Measurements from ENCODE around the gene HM13.
"Not testable (repeated sequence)": the region's sequence is repeated elsewhere in the genome, so short reads cannot be mapped to it uniquely, and the experiment has no call there.

The HM13 gene

GRCh38 chr20:31578448-31579138, 64.4 kb downstream of the HM13 start:
- H3K27ac Mint-ChIP-seq: peak overlapping the region in 1 of 2 donors; percentile 63
- ATAC-seq (peak; percentile 43), DNase-seq (no peak)
- peaks cover 13% of the 10 kb centered on the region for H3K4me1 Mint-ChIP-seq
- no peaks in the 10 kb centered on the region for H3K27me3 Mint-ChIP-seq
- H3K4me3 Mint-ChIP-seq: no peak overlapping the region
- H3K9me3 Mint-ChIP-seq: no peaks in the 10 kb centered on the region

- no peaks in the 10 kb centered on the region for H3K27me3 Mint-ChIP-seq
- no peaks in the 10 kb centered on the region for H3K9me3 Mint-ChIP-seq
- H3K4me3 Mint-ChIP-seq: no peak overlapping the region
- DNase-seq (no peak), ATAC-seq (no peak)
- no peak overlapping the region for H3K27ac Mint-ChIP-seq
- peaks cover 7% of the 10 kb centered on the region for H3K4me1 Mint-ChIP-seq
Observed at GRCh38 chr20:31579245-31579644, 65.0 kb downstream of the HM13 start.

GRCh38 chr20:31579941-31580651, 65.9 kb downstream of the HM13 start:
- H3K4me1 Mint-ChIP-seq, ATAC-seq, DNase-seq, H3K4me3 Mint-ChIP-seq, H3K27me3 Mint-ChIP-seq, H3K27ac Mint-ChIP-seq, H3K9me3 Mint-ChIP-seq: not testable (repeated sequence)

GRCh38 chr20:31580706-31581105, 66.5 kb downstream of the HM13 start:
- H3K27me3 Mint-ChIP-seq: peaks cover 6% of the 10 kb centered on the region

GRCh38 chr20:31581391-31581790, 67.1 kb downstream of the HM13 start:
- Mint-ChIP-seq H3K27ac (no peak overlapping the region), H3K4me3 (no peak overlapping the region), H3K4me1 (peaks cover 6% of the 10 kb centered on the region), H3K9me3 (no peaks in the 10 kb centered on the region), H3K27me3 (peaks cover 11% of the 10 kb centered on the region)
- no peak for DNase-seq
- no peak for ATAC-seq

More at GRCh38 chr20:31580706-31581105, 66.5 kb downstream of the HM13 start:
- H3K4me1 Mint-ChIP-seq: peaks cover 6% of the 10 kb centered on the region
- H3K4me3 Mint-ChIP-seq: no peak overlapping the region
- ATAC-seq (no peak), DNase-seq (no peak)
- no peak overlapping the region for H3K27ac Mint-ChIP-seq
- no peaks in the 10 kb centered on the region for H3K9me3 Mint-ChIP-seq

GRCh38 chr20:31587545-31588389, 73.5 kb downstream of the HM13 start:
- Mint-ChIP-seq H3K9me3 (no peaks in the 10 kb centered on the region), H3K27me3 (peaks cover 39% of the 10 kb centered on the region), H3K4me3 (peak overlapping the region; percentile 82 to 83), H3K27ac (no peak overlapping the region), H3K4me1 (peaks cover 7% of the 10 kb centered on the region)
- DNase-seq: no peak
- ATAC-seq: peak; percentile 63

GRCh38 chr20:31590717-31591225, 76.5 kb downstream of the HM13 start:
- Mint-ChIP-seq H3K27me3 (peaks cover 43% of the 10 kb centered on the region), H3K4me3 (no peak overlapping the region), H3K4me1 (peaks cover 29% of the 10 kb centered on the region), H3K9me3 (no peaks in the 10 kb centered on the region), H3K27ac (no peak overlapping the region)
- DNase-seq (no peak), ATAC-seq (no peak)

- H3K9me3 Mint-ChIP-seq: no peaks in the 10 kb centered on the region
- peaks cover 23% of the 10 kb centered on the region for H3K27me3 Mint-ChIP-seq
- no peak for DNase-seq
- ATAC-seq: peak; percentile 79
- H3K27ac Mint-ChIP-seq: no peak overlapping the region
- H3K4me3 Mint-ChIP-seq: no peak overlapping the region
- H3K4me1 Mint-ChIP-seq: peaks cover 27% of the 10 kb centered on the region
Observed at GRCh38 chr20:31593221-31594001, 79.2 kb downstream of the HM13 start.

- ATAC-seq (no peak), DNase-seq (no peak)
- H3K9me3 Mint-ChIP-seq: no peaks in the 10 kb centered on the region
- no peak overlapping the region for H3K27ac Mint-ChIP-seq
- peaks cover 16% of the 10 kb centered on the region for H3K27me3 Mint-ChIP-seq
- H3K4me3 Mint-ChIP-seq: no peak overlapping the region
- H3K4me1 Mint-ChIP-seq: peaks cover 27% of the 10 kb centered on the region
Observed at GRCh38 chr20:31594002-31594557, 79.8 kb downstream of the HM13 start.

- Mint-ChIP-seq H3K4me1 (peaks cover 27% of the 10 kb centered on the region), H3K27me3 (peaks cover 15% of the 10 kb centered on the region), H3K9me3 (no peaks in the 10 kb centered on the region), H3K4me3 (no peak overlapping the region), H3K27ac (no peak overlapping the region)
- no peak for DNase-seq
- ATAC-seq: no peak
Observed at GRCh38 chr20:31594558-31595379, 80.5 kb downstream of the HM13 start.

- ATAC-seq: no peak
- DNase-seq: no peak
- H3K27me3 Mint-ChIP-seq: peaks cover 20% of the 10 kb centered on the region
- H3K4me1 Mint-ChIP-seq: peaks cover 27% of the 10 kb centered on the region
- H3K27ac Mint-ChIP-seq: no peak overlapping the region
- no peak overlapping the region for H3K4me3 Mint-ChIP-seq
- no peaks in the 10 kb centered on the region for H3K9me3 Mint-ChIP-seq
Observed at GRCh38 chr20:31595380-31595653, 81.1 kb downstream of the HM13 start.

GRCh38 chr20:31595654-31596411, 81.6 kb downstream of the HM13 start:
- ATAC-seq: no peak

GRCh38 chr20:31596412-31596715, 82.1 kb downstream of the HM13 start:
- not testable (repeated sequence) for DNase-seq, ATAC-seq, H3K9me3 Mint-ChIP-seq, H3K4me3 Mint-ChIP-seq, H3K27ac Mint-ChIP-seq
- Mint-ChIP-seq H3K27me3 (peaks cover 27% of the 10 kb centered on the region), H3K4me1 (peaks cover 27% of the 10 kb centered on the region)

More at GRCh38 chr20:31595654-31596411, 81.6 kb downstream of the HM13 start:
- Mint-ChIP-seq H3K4me3 (no peak overlapping the region), H3K27ac (peak overlapping the region in 1 of 2 donors; percentile 37), H3K9me3 (no peaks in the 10 kb centered on the region), H3K27me3 (peaks cover 25% of the 10 kb centered on the region), H3K4me1 (peaks cover 27% of the 10 kb centered on the region)
- no peak for DNase-seq
